Measurements from ENCODE around the gene RPS17.

The RPS17 gene

DNA sequence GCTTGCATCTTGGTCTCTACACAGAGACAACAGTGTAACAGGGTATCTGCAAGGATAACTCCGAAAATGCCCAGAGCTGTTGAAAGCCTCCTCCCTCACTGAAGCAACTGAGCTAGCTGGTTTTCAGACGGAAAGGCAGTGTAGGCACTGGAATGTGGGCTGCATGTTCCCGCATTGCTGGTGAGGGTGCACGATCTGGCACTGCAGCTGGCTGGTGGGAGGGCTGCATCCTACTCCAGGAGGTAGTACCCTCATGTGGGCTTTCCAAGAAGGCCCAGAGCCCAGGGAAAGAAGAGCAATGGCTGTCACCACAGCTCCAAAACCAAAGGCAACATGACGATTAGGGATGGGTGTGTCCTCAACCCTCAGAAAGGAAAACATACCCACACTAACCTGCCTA is 28.7 kb upstream of the RPS17 start:
- no peak overlapping the region for H3K4me3 ChIP-seq (ENCODE audit: low read length)
- H3K27ac ChIP-seq (ENCODE audit: low read depth, low read length), result no peak overlapping the region
- H3K36me3 ChIP-seq (ENCODE audit: insufficient read depth, low read length), result no peaks in the 10 kb centered on the region
- no peak overlapping the region for H3K9ac ChIP-seq (ENCODE audit: low read depth, low read length)
- peaks cover 3% of the 10 kb centered on the region; the same call in 1 of the 2 replicates for H3K27me3 ChIP-seq (ENCODE audit: insufficient read depth, low read length)
- no peaks in the 10 kb centered on the region for H3K9me3 ChIP-seq (ENCODE audit: insufficient read depth, low read depth, low read length)
- peaks cover 27% of the 10 kb centered on the region for H3K4me1 ChIP-seq (ENCODE audit: insufficient read depth, low read length)
- 92% methylated on average over 5 of the region's 5 CpGs for WGBS

- H3K4me3 ChIP-seq (ENCODE audit: low read length), result no peak overlapping the region
- no peaks in the 10 kb centered on the region for H3K9me3 ChIP-seq (ENCODE audit: insufficient read depth, low read depth, low read length)
- peaks cover 3% of the 10 kb centered on the region; the same call in 1 of the 2 replicates for H3K27me3 ChIP-seq (ENCODE audit: insufficient read depth, low read length)
- H3K9ac ChIP-seq (ENCODE audit: low read depth, low read length), result no peak overlapping the region
- H3K4me1 ChIP-seq (ENCODE audit: insufficient read depth, low read length), result peaks cover 27% of the 10 kb centered on the region
- WGBS, result 92% methylated on average over 2 of the region's 2 CpGs
- H3K27ac ChIP-seq (ENCODE audit: low read depth, low read length), result no peak overlapping the region
- H3K36me3 ChIP-seq (ENCODE audit: insufficient read depth, low read length), result no peaks in the 10 kb centered on the region
Observed at GRCh38 chr15:82567661-82568060, 27.4 kb upstream of the RPS17 start.

GRCh38 chr15:82566690-82567089 is 26.4 kb upstream of the RPS17 start:
- 92% methylated on average over 1 of the region's 1 CpG for WGBS
- H3K9ac ChIP-seq (ENCODE audit: low read depth, low read length), result no peak overlapping the region
- H3K4me1 ChIP-seq (ENCODE audit: insufficient read depth, low read length), result peaks cover 25% of the 10 kb centered on the region
- H3K4me3 ChIP-seq (ENCODE audit: low read length), result no peak overlapping the region
- H3K27ac ChIP-seq (ENCODE audit: low read depth, low read length), result no peak overlapping the region
- no peaks in the 10 kb centered on the region for H3K36me3 ChIP-seq (ENCODE audit: insufficient read depth, low read length)
- no peaks in the 10 kb centered on the region for H3K27me3 ChIP-seq (ENCODE audit: insufficient read depth, low read length)
- no peaks in the 10 kb centered on the region for H3K9me3 ChIP-seq (ENCODE audit: insufficient read depth, low read depth, low read length)

GRCh38 chr15:82558502-82558901 is 18.2 kb upstream of the RPS17 start:
- no peaks in the 10 kb centered on the region for H3K36me3 ChIP-seq (ENCODE audit: insufficient read depth, low read length)
- H3K9me3 ChIP-seq (ENCODE audit: insufficient read depth, low read depth, low read length), result no peaks in the 10 kb centered on the region
- H3K27ac ChIP-seq (ENCODE audit: low read depth, low read length), result no peak overlapping the region
- no peaks in the 10 kb centered on the region for H3K27me3 ChIP-seq (ENCODE audit: insufficient read depth, low read length)
- no peak overlapping the region for H3K9ac ChIP-seq (ENCODE audit: low read depth, low read length)
- H3K4me3 ChIP-seq (ENCODE audit: low read length), result no peak overlapping the region
- H3K4me1 ChIP-seq (ENCODE audit: insufficient read depth, low read length), result 0 out of 2 replicates have a peak, but pooled peaks cover 5% of the 10 kb centered on the region
- no CpG with 5 or more reads among the region's 1 CpG for WGBS

DNA sequence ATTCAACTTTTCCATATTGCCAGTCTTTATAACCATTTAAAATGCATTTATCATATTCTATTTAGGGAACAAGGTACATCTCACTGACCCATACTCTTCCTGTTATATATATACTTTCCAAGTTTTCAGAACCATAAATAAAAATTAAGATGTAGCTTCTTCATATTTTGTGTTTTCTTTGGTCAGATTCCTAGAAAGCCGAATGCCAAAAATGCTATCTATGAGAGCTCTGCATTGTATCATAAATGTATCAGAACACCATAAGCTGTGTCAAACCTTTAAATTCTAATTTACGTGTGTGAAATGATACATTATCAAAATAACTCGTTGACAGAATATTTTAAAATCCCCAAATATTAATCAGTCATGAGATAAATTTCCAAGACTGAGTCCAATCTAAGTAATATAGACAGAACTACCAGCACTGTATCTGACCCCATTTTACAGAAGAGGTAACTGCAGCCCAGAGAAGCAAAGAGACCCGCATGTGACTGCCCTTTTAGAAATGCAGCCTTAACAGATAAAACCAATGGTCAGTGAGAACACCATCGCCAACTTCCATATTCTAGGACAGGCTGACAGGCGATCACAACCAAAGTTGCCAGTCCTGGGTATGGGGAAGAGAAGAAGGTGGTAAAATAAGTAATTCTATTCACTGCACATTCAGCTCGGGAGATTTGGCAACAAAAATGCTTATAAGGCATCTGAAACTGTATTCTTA is 16.2 kb upstream of the RPS17 start:
- no peaks in the 10 kb centered on the region for H3K36me3 ChIP-seq (ENCODE audit: insufficient read depth, low read length)
- no peaks in the 10 kb centered on the region for H3K9me3 ChIP-seq (ENCODE audit: insufficient read depth, low read depth, low read length)
- H3K4me3 ChIP-seq (ENCODE audit: low read length), result no peak overlapping the region
- peaks cover 6% of the 10 kb centered on the region; the same call in 1 of the 2 replicates for H3K4me1 ChIP-seq (ENCODE audit: insufficient read depth, low read length)
- 94% methylated on average over 7 of the region's 7 CpGs for WGBS
- H3K27me3 ChIP-seq (ENCODE audit: insufficient read depth, low read length), result no peaks in the 10 kb centered on the region
- H3K27ac ChIP-seq (ENCODE audit: low read depth, low read length), result no peak overlapping the region
- no peak overlapping the region for H3K9ac ChIP-seq (ENCODE audit: low read depth, low read length)

DNA sequence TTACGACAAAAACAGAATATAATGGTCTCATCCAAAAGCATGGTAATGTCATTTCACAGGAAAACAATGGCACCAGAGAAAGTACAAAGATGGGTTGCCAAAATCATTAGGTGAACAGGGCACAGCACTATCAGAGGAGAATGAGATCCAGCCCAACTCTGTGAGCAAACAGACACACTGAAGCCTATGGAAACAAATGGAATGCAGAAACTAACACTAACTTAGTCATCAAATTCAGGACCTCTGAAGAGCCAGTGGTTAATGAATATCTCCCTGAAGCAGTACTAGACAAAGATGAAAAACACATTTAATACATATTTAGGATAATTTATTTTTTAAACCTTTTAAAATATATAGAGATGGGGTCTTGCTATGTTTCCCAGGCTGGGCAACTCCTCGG is 14.6 kb upstream of the RPS17 start:
- Histone ChIP-seq H3K4me3 (ENCODE audit: low read length) (no peak overlapping the region), H3K9ac (ENCODE audit: low read depth, low read length) (no peak overlapping the region), H3K27ac (ENCODE audit: low read depth, low read length) (no peak overlapping the region), H3K27me3 (ENCODE audit: insufficient read depth, low read length) (no peaks in the 10 kb centered on the region), H3K36me3 (ENCODE audit: insufficient read depth, low read length) (no peaks in the 10 kb centered on the region), H3K4me1 (ENCODE audit: insufficient read depth, low read length) (peaks cover 10% of the 10 kb centered on the region; the same call in 1 of the 2 replicates), H3K9me3 (ENCODE audit: insufficient read depth, low read depth, low read length) (no peaks in the 10 kb centered on the region)
- 93% methylated on average over 2 of the region's 2 CpGs for WGBS

GRCh38 chr15:82554351-82554750 is 14.1 kb upstream of the RPS17 start:
- Histone ChIP-seq H3K4me3 (ENCODE audit: low read length) (no peak overlapping the region), H3K27me3 (ENCODE audit: insufficient read depth, low read length) (no peaks in the 10 kb centered on the region), H3K27ac (ENCODE audit: low read depth, low read length) (no peak overlapping the region), H3K36me3 (ENCODE audit: insufficient read depth, low read length) (no peaks in the 10 kb centered on the region), H3K4me1 (ENCODE audit: insufficient read depth, low read length) (peaks cover 10% of the 10 kb centered on the region; the same call in 1 of the 2 replicates), H3K9me3 (ENCODE audit: insufficient read depth, low read depth, low read length) (no peaks in the 10 kb centered on the region), H3K9ac (ENCODE audit: low read depth, low read length) (no peak overlapping the region)
- 94% methylated on average over 1 of the region's 1 CpG for WGBS

GRCh38 chr15:82553846-82554245 is 13.6 kb upstream of the RPS17 start:
- Histone ChIP-seq H3K9ac (ENCODE audit: low read depth, low read length) (no peak overlapping the region), H3K4me1 (ENCODE audit: insufficient read depth, low read length) (peaks cover 10% of the 10 kb centered on the region; the same call in 1 of the 2 replicates), H3K27ac (ENCODE audit: low read depth, low read length) (no peak overlapping the region), H3K9me3 (ENCODE audit: insufficient read depth, low read depth, low read length) (no peaks in the 10 kb centered on the region), H3K36me3 (ENCODE audit: insufficient read depth, low read length) (no peaks in the 10 kb centered on the region), H3K4me3 (ENCODE audit: low read length) (no peak overlapping the region), H3K27me3 (ENCODE audit: insufficient read depth, low read length) (no peaks in the 10 kb centered on the region)
- 100% methylated on average over 1 of the region's 1 CpG for whole genome bisulfite sequencing

GRCh38 chr15:82552861-82553260 is 12.6 kb upstream of the RPS17 start:
- Histone ChIP-seq H3K4me3 (ENCODE audit: low read length) (no peak overlapping the region), H3K36me3 (ENCODE audit: insufficient read depth, low read length) (no peaks in the 10 kb centered on the region), H3K9me3 (ENCODE audit: insufficient read depth, low read depth, low read length) (no peaks in the 10 kb centered on the region), H3K27me3 (ENCODE audit: insufficient read depth, low read length) (no peaks in the 10 kb centered on the region), H3K9ac (ENCODE audit: low read depth, low read length) (no peak overlapping the region), H3K4me1 (ENCODE audit: insufficient read depth, low read length) (peaks cover 10% of the 10 kb centered on the region; the same call in 1 of the 2 replicates), H3K27ac (ENCODE audit: low read depth, low read length) (no peak overlapping the region)
- 91% methylated on average over 2 of the region's 2 CpGs for WGBS

DNA sequence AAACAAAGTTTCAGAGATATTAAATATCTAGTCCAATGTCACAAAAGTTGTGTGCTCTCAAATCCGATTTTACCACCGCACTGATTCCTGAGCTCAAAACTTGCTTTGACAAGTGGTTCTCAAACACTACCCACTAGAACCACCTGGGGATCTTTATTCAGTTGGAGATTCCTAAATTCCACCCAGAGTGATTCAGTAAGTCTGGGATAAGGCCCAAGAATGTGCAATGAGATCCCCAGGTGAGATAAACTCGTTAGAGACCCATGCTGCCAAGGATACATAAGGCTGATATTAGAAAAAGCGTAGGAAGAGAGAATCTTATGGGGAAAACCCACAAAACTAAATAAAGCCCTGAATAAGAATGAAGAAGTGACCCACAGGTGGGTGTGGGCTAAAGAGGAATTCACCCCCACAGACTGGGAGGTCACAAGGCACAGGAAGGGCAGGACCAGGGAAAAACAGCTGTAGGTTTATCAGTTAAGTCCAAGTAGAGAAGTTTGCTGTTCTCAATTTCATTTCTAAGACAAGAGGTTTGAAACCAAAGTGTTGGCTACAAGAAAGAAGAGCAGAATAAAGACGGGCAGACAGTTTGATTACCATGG is 11.5 kb upstream of the RPS17 start:
- Histone ChIP-seq H3K9ac (ENCODE audit: low read depth, low read length) (no peak overlapping the region), H3K36me3 (ENCODE audit: insufficient read depth, low read length) (no peaks in the 10 kb centered on the region), H3K27ac (ENCODE audit: low read depth, low read length) (no peak overlapping the region), H3K27me3 (ENCODE audit: insufficient read depth, low read length) (no peaks in the 10 kb centered on the region), H3K4me3 (ENCODE audit: low read length) (no peak overlapping the region), H3K9me3 (ENCODE audit: insufficient read depth, low read depth, low read length) (no peaks in the 10 kb centered on the region), H3K4me1 (ENCODE audit: insufficient read depth, low read length) (peaks cover 10% of the 10 kb centered on the region; the same call in 1 of the 2 replicates)
- 83% methylated on average over 5 of the region's 5 CpGs for WGBS

- Histone ChIP-seq H3K4me3 (ENCODE audit: low read length) (no peak overlapping the region), H3K4me1 (ENCODE audit: insufficient read depth, low read length) (peaks cover 10% of the 10 kb centered on the region; the same call in 1 of the 2 replicates), H3K27me3 (ENCODE audit: insufficient read depth, low read length) (no peaks in the 10 kb centered on the region), H3K9me3 (ENCODE audit: insufficient read depth, low read depth, low read length) (no peaks in the 10 kb centered on the region), H3K27ac (ENCODE audit: low read depth, low read length) (no peak overlapping the region), H3K36me3 (ENCODE audit: insufficient read depth, low read length) (no peaks in the 10 kb centered on the region), H3K9ac (ENCODE audit: low read depth, low read length) (no peak overlapping the region)
- 94% methylated on average over 7 of the region's 9 CpGs for WGBS
Observed at GRCh38 chr15:82549199-82549665, 9.0 kb upstream of the RPS17 start.
